ENCODE measurements around the gene PCDH12. TPM values are rescaled to one million over a fixed set of nuclear protein-coding genes. Genes with fewer than 3 reads are reported as not detected.

PCDH12 gene
- total and polyA plus RNA-seq, 2 donors (not counting 1 experiment from before 2014, with no cell fraction given): 0.01 TPM; not detected in 1

GRCh38 chr5:142000704-142001484 lies 42.9 kb upstream of the PCDH12 start:
- Mint-ChIP-seq H3K27me3 (no peaks in the 10 kb centered on the region), H3K4me1 (no peaks in the 10 kb centered on the region), H3K9me3 (ENCODE audit: insufficient read depth) (no peaks in the 10 kb centered on the region), H3K27ac (peak overlapping the region; percentile 32), H3K4me3 (no peak overlapping the region)
- Histone ChIP-seq H3K27me3 (replicated peaks in 1 of 4; ENCODE audit: control extremely low read depth in 1 of 4, control insufficient read depth in 3 of 4, insufficient read depth in 4 of 4, low read length in 3 of 4) (no peaks in the 10 kb centered on the region), H3K4me2 (replicated peaks; ENCODE audit: low read depth, low read length, poor library complexity, severe bottlenecking) (no peak overlapping the region), H3K9ac (ENCODE audit: low read length) (no peak overlapping the region), H3K4me3 (ENCODE audit: control extremely low read depth in 1 of 5, extremely low read depth in 1 of 5, insufficient read depth in 1 of 5, low read depth in 2 of 5, low read length in 4 of 5) (no peak overlapping the region), H3K4me1 (ENCODE audit: control insufficient read depth in 2 of 2, insufficient read depth in 2 of 2, low read length in 2 of 2) (no peaks in the 10 kb centered on the region), H3K36me3 (replicated peaks in 1 of 2; ENCODE audit: control extremely low read depth in 1 of 2, control insufficient read depth in 1 of 2, extremely low read depth in 1 of 2, insufficient read depth in 2 of 2, low read length in 1 of 2) (peaks cover 0 to 41% of the 10 kb centered on the region in 2 experiments), H3K27ac (ENCODE audit: low read length in 2 of 2) (no peak overlapping the region), H4K20me1 (ENCODE audit: control insufficient read depth, insufficient read depth, low read length, poor library complexity, severe bottlenecking) (no peaks in the 10 kb centered on the region), H3K9me3 (ENCODE audit: control extremely low read depth in 1 of 3, control insufficient read depth in 2 of 3, insufficient read depth in 1 of 3, low read length in 2 of 3) (no peaks in the 10 kb centered on the region), H2AFZ (ENCODE audit: insufficient read depth, low read depth, low read length, poor library complexity, severe bottlenecking) (no peak overlapping the region), H3K79me2 (ENCODE audit: control insufficient read depth, insufficient read depth, low read length) (no peaks in the 10 kb centered on the region)
- DNase-seq (no peak), ATAC-seq (ENCODE audit: low read depth) (no peak)
- no peak for TF ChIP-seq EZH2 (IDR thresholded peaks at IDR 0.05; ENCODE audit: borderline replicate concordance, insufficient read depth, low read depth, low read length, poor library complexity, severe bottlenecking)
- TF ChIP-seq, protein P1, sequence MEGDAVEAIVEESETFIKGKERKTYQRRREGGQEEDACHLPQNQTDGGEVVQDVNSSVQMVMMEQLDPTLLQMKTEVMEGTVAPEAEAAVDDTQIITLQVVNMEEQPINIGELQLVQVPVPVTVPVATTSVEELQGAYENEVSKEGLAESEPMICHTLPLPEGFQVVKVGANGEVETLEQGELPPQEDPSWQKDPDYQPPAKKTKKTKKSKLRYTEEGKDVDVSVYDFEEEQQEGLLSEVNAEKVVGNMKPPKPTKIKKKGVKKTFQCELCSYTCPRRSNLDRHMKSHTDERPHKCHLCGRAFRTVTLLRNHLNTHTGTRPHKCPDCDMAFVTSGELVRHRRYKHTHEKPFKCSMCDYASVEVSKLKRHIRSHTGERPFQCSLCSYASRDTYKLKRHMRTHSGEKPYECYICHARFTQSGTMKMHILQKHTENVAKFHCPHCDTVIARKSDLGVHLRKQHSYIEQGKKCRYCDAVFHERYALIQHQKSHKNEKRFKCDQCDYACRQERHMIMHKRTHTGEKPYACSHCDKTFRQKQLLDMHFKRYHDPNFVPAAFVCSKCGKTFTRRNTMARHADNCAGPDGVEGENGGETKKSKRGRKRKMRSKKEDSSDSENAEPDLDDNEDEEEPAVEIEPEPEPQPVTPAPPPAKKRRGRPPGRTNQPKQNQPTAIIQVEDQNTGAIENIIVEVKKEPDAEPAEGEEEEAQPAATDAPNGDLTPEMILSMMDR (IDR thresholded peaks at IDR 0.05): no peak
- intact Hi-C loops (cut with micrococcal nuclease): no loop called here
- WGBS (ENCODE audit: insufficient coverage): 86% methylated on average over 1 of the region's 6 CpGs
- ChIA-PET POLR2A (interaction anchor here (0.6 kb wide), 2 partner anchors 12 to 862 kb away, joined by 5 to 6 read pairs; no protein-coding TSS in a partner anchor), CTCF (interaction anchor here (0.6 to 2.2 kb wide), 4 partner anchors 10 to 1043 kb away, joined by 3 to 10 read pairs (median 6); partner anchors contain the start of gene GNPDA1)

- peaks cover 0 to 44% of the 10 kb centered on the region in 2 experiments for H3K36me3 ChIP-seq (replicated peaks in 1 of 2; ENCODE audit: control extremely low read depth in 1 of 2, control insufficient read depth in 1 of 2, extremely low read depth in 1 of 2, insufficient read depth in 2 of 2, low read length in 1 of 2)
- no peaks in the 10 kb centered on the region for H4K20me1 ChIP-seq (ENCODE audit: control insufficient read depth, insufficient read depth, low read length, poor library complexity, severe bottlenecking)
- WGBS (ENCODE audit: insufficient coverage): 60% methylated on average over 1 of the region's 1 CpG
- Mint-ChIP-seq H3K4me1 (no peaks in the 10 kb centered on the region), H3K4me3 (no peak overlapping the region), H3K27ac (no peak overlapping the region), H3K9me3 (ENCODE audit: insufficient read depth) (no peaks in the 10 kb centered on the region), H3K27me3 (no peaks in the 10 kb centered on the region)
- H3K4me1 ChIP-seq (ENCODE audit: control insufficient read depth in 2 of 2, insufficient read depth in 2 of 2, low read length in 2 of 2): no peaks in the 10 kb centered on the region
- no peaks in the 10 kb centered on the region for H3K27me3 ChIP-seq (replicated peaks in 1 of 4; ENCODE audit: control extremely low read depth in 1 of 4, control insufficient read depth in 3 of 4, insufficient read depth in 4 of 4, low read length in 3 of 4)
- CTCF ChIA-PET: interaction anchor here (0.6 to 2.2 kb wide), 4 partner anchors 10 to 1044 kb away, joined by 3 to 10 read pairs (median 6); partner anchors contain the start of gene GNPDA1
- H3K4me3 ChIP-seq (ENCODE audit: control extremely low read depth in 1 of 5, extremely low read depth in 1 of 5, insufficient read depth in 1 of 5, low read depth in 2 of 5, low read length in 4 of 5): no peak overlapping the region
- no peak overlapping the region for H3K9ac ChIP-seq (ENCODE audit: low read length)
- no peaks in the 10 kb centered on the region for H3K79me2 ChIP-seq (ENCODE audit: control insufficient read depth, insufficient read depth, low read length)
- ATAC-seq (ENCODE audit: low read depth) (no peak), DNase-seq (no peak)
- no peak overlapping the region for H2AFZ ChIP-seq (ENCODE audit: insufficient read depth, low read depth, low read length, poor library complexity, severe bottlenecking)
- POLR2A ChIA-PET: interaction anchor here (0.6 kb wide), 1 partner anchor 863 kb away, joined by 6 read pairs; no protein-coding TSS in a partner anchor
- no peaks in the 10 kb centered on the region for H3K9me3 ChIP-seq (ENCODE audit: control extremely low read depth in 1 of 3, control insufficient read depth in 2 of 3, insufficient read depth in 1 of 3, low read length in 2 of 3)
- no peak overlapping the region for H3K27ac ChIP-seq (ENCODE audit: low read length in 2 of 2)
- TF ChIP-seq EZH2 (IDR thresholded peaks at IDR 0.05; ENCODE audit: borderline replicate concordance, insufficient read depth, low read depth, low read length, poor library complexity, severe bottlenecking): no peak
- TF ChIP-seq, protein P1 (IDR thresholded peaks at IDR 0.05): no peak
- no peak overlapping the region for H3K4me2 ChIP-seq (replicated peaks; ENCODE audit: low read depth, low read length, poor library complexity, severe bottlenecking)
- intact Hi-C loops (cut with micrococcal nuclease): no loop called here
Measured at GRCh38 chr5:142000173-142000572, 42.2 kb upstream of the PCDH12 start.
